ENCODE measurements around the gene GPX2. TPM values are rescaled to one million over a fixed set of nuclear protein-coding genes. Genes with fewer than 3 reads are reported as not detected.
"Not testable (repeated sequence)": the region's sequence is repeated elsewhere in the genome, so short reads cannot be mapped to it uniquely, and the experiment has no call there.

The GPX2 gene
- total RNA-seq, 1 donor from 2014 or later, result not detected

GRCh38 chr14:64918216-64918615 is 24.3 kb downstream of the GPX2 start:
- Mint-ChIP-seq H3K4me1 (ENCODE audit: unreplicated experiment) (peaks cover 9% of the 10 kb centered on the region), H3K27ac (ENCODE audit: unreplicated experiment) (no peak overlapping the region)
- no peak for TF ChIP-seq CTCF (IDR thresholded peaks at IDR 0.05; ENCODE audit: unreplicated experiment)

GRCh38 chr14:64915797-64916196 is 26.7 kb downstream of the GPX2 start:
- peaks cover 6% of the 10 kb centered on the region for H3K27me3 Mint-ChIP-seq (ENCODE audit: unreplicated experiment)
- H3K4me1 Mint-ChIP-seq (ENCODE audit: unreplicated experiment), result peaks cover 9% of the 10 kb centered on the region
- no peak overlapping the region for H3K27ac Mint-ChIP-seq (ENCODE audit: unreplicated experiment)
- peak overlapping the region; percentile 91 for H3K4me3 Mint-ChIP-seq (ENCODE audit: unreplicated experiment)
- DNase-seq (ENCODE audit: low spot score), result no peak
- no peak for TF ChIP-seq CTCF (IDR thresholded peaks at IDR 0.05; ENCODE audit: unreplicated experiment)
- no peaks in the 10 kb centered on the region for H3K9me3 Mint-ChIP-seq (ENCODE audit: unreplicated experiment)
- no peaks in the 10 kb centered on the region for H3K36me3 Mint-ChIP-seq (ENCODE audit: low read depth, unreplicated experiment)

More at GRCh38 chr14:64918216-64918615, 24.3 kb downstream of the GPX2 start:
- Mint-ChIP-seq H3K9me3 (ENCODE audit: unreplicated experiment) (no peaks in the 10 kb centered on the region), H3K36me3 (ENCODE audit: low read depth, unreplicated experiment) (no peaks in the 10 kb centered on the region), H3K4me3 (ENCODE audit: unreplicated experiment) (no peak overlapping the region), H3K27me3 (ENCODE audit: unreplicated experiment) (peaks cover 6% of the 10 kb centered on the region)
- DNase-seq (ENCODE audit: low spot score), result no peak

GRCh38 chr14:64915029-64915424 is 27.5 kb downstream of the GPX2 start:
- no peak for TF ChIP-seq CTCF (IDR thresholded peaks at IDR 0.05; ENCODE audit: unreplicated experiment)
- peak overlapping the region; percentile 91 for H3K27ac Mint-ChIP-seq (ENCODE audit: unreplicated experiment)
- H3K9me3 Mint-ChIP-seq (ENCODE audit: unreplicated experiment), result no peaks in the 10 kb centered on the region
- peaks cover 6% of the 10 kb centered on the region for H3K27me3 Mint-ChIP-seq (ENCODE audit: unreplicated experiment)
- peaks cover 9% of the 10 kb centered on the region for H3K4me1 Mint-ChIP-seq (ENCODE audit: unreplicated experiment)
- peak overlapping the region; percentile 91 for H3K4me3 Mint-ChIP-seq (ENCODE audit: unreplicated experiment)
- H3K36me3 Mint-ChIP-seq (ENCODE audit: low read depth, unreplicated experiment), result no peaks in the 10 kb centered on the region
- DNase-seq (ENCODE audit: low spot score), result no peak

- peaks cover 9% of the 10 kb centered on the region for H3K4me1 Mint-ChIP-seq (ENCODE audit: unreplicated experiment)
- H3K36me3 Mint-ChIP-seq (ENCODE audit: low read depth, unreplicated experiment), result no peaks in the 10 kb centered on the region
- H3K9me3 Mint-ChIP-seq (ENCODE audit: unreplicated experiment), result no peaks in the 10 kb centered on the region
Measured at GRCh38 chr14:64914237-64915028, 28.1 kb downstream of the GPX2 start, which contains the start of gene CHURC1. Gene CHURC1 (plus strand): TSS chr14:64914455. CDS start chr14:64914496, 41 bp downstream.

GRCh38 chr14:64913477-64913876 is 29.1 kb downstream of the GPX2 start:
- Mint-ChIP-seq H3K27ac (ENCODE audit: unreplicated experiment) (peak overlapping the region; percentile 91), H3K4me3 (ENCODE audit: unreplicated experiment) (peak overlapping the region; percentile 91)
- not testable (repeated sequence) for H3K9me3 Mint-ChIP-seq (ENCODE audit: unreplicated experiment); H3K36me3 Mint-ChIP-seq (ENCODE audit: low read depth, unreplicated experiment); DNase-seq (ENCODE audit: low spot score); H3K27me3 Mint-ChIP-seq (ENCODE audit: unreplicated experiment); H3K4me1 Mint-ChIP-seq (ENCODE audit: unreplicated experiment)

More at GRCh38 chr14:64914237-64915028, 28.1 kb downstream of the GPX2 start, which contains the start of gene CHURC1:
- no peak for TF ChIP-seq CTCF (IDR thresholded peaks at IDR 0.05; ENCODE audit: unreplicated experiment)
- H3K27ac Mint-ChIP-seq (ENCODE audit: unreplicated experiment), result peak within 1 kb of the TSS; percentile 91
- peaks cover 6% of the 10 kb centered on the region for H3K27me3 Mint-ChIP-seq (ENCODE audit: unreplicated experiment)
- H3K4me3 Mint-ChIP-seq (ENCODE audit: unreplicated experiment), result peak within 1 kb of the TSS; percentile 91
- DNase-seq (ENCODE audit: low spot score), result peak; percentile 96

Data from endothelial cell (in vitro differentiated cells).